GM18951 (cell line): ENCODE results near the gene ATP5MG.
A peak's percentile ranks its signal among the peaks of the same experiment; 100 is the strongest.

Source experiments
- POLR2A ChIP-seq: IDR thresholded peaks from 4 replicates; pipeline ENCODE4 v1.6.1; 2011; ENCODE audit warnings: mild to moderate bottlenecking; ENCODE audit not compliant: insufficient read length, insufficient read depth; ENCODE audit errors: extremely low read depth
- in situ Hi-C: fragments of 300-500 bp; cut with MboI; formaldehyde crosslinking; loops from one replicate; pipeline ENCODE4 v1.12.0; 2022; ENCODE audit warnings: low sequenced_read_pairs, mixed read lengths, inconsistent platforms; ENCODE audit not compliant: unreplicated experiment

ATP5MG gene

GRCh38 chr11:118401151-118401879 lies at the start of gene ATP5MG:
Gene ATP5MG, plus strand, starts transcription at chr11:118401606. Its CDS starts 60 bp downstream, at chr11:118401666.
- peak; percentile 73 for TF ChIP-seq POLR2A
- in situ Hi-C loops, result no loop called here

GRCh38 chr11:118353084-118353710 lies 48.2 kb upstream of the ATP5MG start:
- TF ChIP-seq POLR2A, result no peak
- in situ Hi-C loops, result loop anchor here (10.0 kb wide), 1 partner anchor 148 kb away; no protein-coding TSS in a partner anchor

GRCh38 chr11:118358071-118358470 lies 43.3 kb upstream of the ATP5MG start:
- in situ Hi-C loops, result loop anchor here (10.0 kb wide), 1 partner anchor 153 kb away; no protein-coding TSS in a partner anchor
- TF ChIP-seq POLR2A, result no peak

GRCh38 chr11:118359295-118359958 lies 42.0 kb upstream of the ATP5MG start, which contains the start of gene UBE4A:
Gene UBE4A, plus strand, starts transcription at chr11:118359600. Its CDS starts 5,481 bp downstream, at chr11:118365081.
- in situ Hi-C loops, result loop anchor here (10.0 kb wide), 1 partner anchor 155 kb away; no protein-coding TSS in a partner anchor

GRCh38 chr11:118364956-118365615 lies 36.3 kb upstream of the ATP5MG start:
- no peak for TF ChIP-seq POLR2A
- in situ Hi-C loops, result no loop called here

More at GRCh38 chr11:118359295-118359958, 42.0 kb upstream of the ATP5MG start, which contains the start of gene UBE4A:
- TF ChIP-seq POLR2A, result peak; percentile 97

- in situ Hi-C loops, result no loop called here
- TF ChIP-seq POLR2A, result no peak
These were observed 35.1 kb upstream of the ATP5MG start for GRCh38 chr11:118366287-118366686.

GRCh38 chr11:118370774-118371173 lies 30.6 kb upstream of the ATP5MG start:
- in situ Hi-C loops, result no loop called here
- TF ChIP-seq POLR2A, result no peak

GRCh38 chr11:118373263-118373662 lies 28.1 kb upstream of the ATP5MG start:
- in situ Hi-C loops, result no loop called here
- no peak for TF ChIP-seq POLR2A

- in situ Hi-C loops, result no loop called here
These were observed 27.5 kb upstream of the ATP5MG start for GRCh38 chr11:118373871-118374270.

GRCh38 chr11:118374729-118375128 lies 26.7 kb upstream of the ATP5MG start:
- no peak for TF ChIP-seq POLR2A
- in situ Hi-C loops, result no loop called here

More at GRCh38 chr11:118373871-118374270, 27.5 kb upstream of the ATP5MG start:
- no peak for TF ChIP-seq POLR2A

GRCh38 chr11:118375978-118376377 lies 25.4 kb upstream of the ATP5MG start:
- TF ChIP-seq POLR2A, result no peak
- in situ Hi-C loops, result no loop called here

GRCh38 chr11:118379497-118379896 lies 21.9 kb upstream of the ATP5MG start:
- in situ Hi-C loops, result no loop called here
- TF ChIP-seq POLR2A, result no peak

- TF ChIP-seq POLR2A, result no peak
- in situ Hi-C loops, result no loop called here
These were observed 20.8 kb upstream of the ATP5MG start for GRCh38 chr11:118380571-118380970.
